ENCODE measurements around the gene SUPT3H. TPM values are rescaled to one million over a fixed set of nuclear protein-coding genes. Genes with fewer than 3 reads are reported as not detected.

SUPT3H gene
- total and polyA plus RNA-seq, 5 experiments from 2014 or later: 16.9 to 20.8 (median 20.0) TPM

DNA sequence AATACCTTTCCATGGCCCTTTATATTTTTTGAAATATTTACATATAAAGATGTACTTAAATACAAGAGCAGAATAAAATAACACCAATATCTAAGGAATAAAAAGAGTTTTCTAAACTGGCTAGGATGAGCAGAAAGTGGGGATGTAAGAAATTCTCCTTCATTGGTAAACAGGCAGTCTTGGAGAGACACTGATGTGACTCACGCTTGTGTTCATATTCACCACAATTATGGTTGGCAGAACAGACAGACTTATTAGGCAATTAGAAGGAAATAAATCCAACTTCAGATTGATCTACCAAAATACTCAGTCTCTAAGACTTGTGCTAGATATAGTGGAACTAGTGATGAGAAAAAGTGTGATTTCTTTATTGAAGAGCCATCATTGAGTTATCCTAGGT is 526.6 kb downstream of the SUPT3H start:
- no peak for DNase-seq

DNA sequence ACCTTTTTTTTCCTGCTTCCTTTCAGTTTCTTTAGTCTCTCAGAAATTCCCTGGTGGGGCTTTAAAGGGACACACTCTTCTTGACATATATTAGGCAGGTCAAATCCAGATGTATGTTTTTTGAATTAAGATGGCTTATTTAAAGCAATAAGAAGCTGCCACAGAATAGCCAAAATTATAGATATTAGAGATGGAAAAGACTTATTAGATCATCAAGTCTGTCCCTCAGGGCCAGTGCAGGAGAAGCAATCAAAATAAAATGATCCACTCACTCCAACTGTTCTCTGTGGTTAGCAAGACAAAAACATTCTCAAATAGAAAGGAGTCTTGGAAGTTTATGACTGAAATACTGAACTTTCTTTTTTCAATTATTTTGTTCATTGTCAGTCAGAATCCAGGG is 527.4 kb downstream of the SUPT3H start:
- POLR2A ChIA-PET: no interaction called here
- Mint-ChIP-seq H3K27me3 (no peaks in the 10 kb centered on the region), H3K36me3 (peaks cover 0 to 12% (median 2%) of the 10 kb centered on the region in 3 donors), H3K27ac (no peak overlapping the region), H3K4me1 (peaks cover 11 to 29% (median 18%) of the 10 kb centered on the region in 4 donors), H3K4me3 (no peak overlapping the region), H3K9me3 (no peaks in the 10 kb centered on the region)
- ATAC-seq (no peak), DNase-seq (no peak)

More for the DNA sequence above, 526.6 kb downstream of the SUPT3H start:
- Mint-ChIP-seq H3K4me1 (peaks cover 15 to 31% (median 21%) of the 10 kb centered on the region in 4 donors), H3K27ac (no peak overlapping the region), H3K36me3 (peaks cover 0 to 10% (median 2%) of the 10 kb centered on the region in 3 donors), H3K9me3 (no peaks in the 10 kb centered on the region), H3K4me3 (no peak overlapping the region), H3K27me3 (no peaks in the 10 kb centered on the region)
- POLR2A ChIA-PET: interaction anchor here (0.7 kb wide), 1 partner anchor 15 kb away, joined by 3 read pairs; no protein-coding TSS in a partner anchor
- no peak for ATAC-seq

DNA sequence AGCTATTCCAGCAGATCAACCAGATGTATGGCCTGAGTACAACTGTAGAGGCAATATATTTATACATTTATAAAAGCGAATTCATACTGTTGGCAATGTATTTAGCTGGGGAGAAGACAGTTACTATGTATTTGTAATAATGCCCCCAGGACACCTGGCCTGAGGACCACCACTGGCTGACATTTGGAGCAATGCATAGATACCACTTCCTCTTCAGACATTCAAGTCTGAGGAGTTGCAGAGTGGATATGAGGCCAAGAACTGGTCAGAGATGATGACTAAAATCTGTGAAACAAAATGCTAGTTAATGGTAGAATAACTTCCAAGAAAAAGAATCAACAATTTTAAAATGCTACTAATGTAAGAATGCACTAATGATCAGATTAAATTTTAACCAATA is 527.9 kb downstream of the SUPT3H start:
- H3K4me3 Mint-ChIP-seq: no peak overlapping the region
- DNase-seq: no peak
- H3K27me3 Mint-ChIP-seq: no peaks in the 10 kb centered on the region
- ATAC-seq: no peak
- no peaks in the 10 kb centered on the region for H3K9me3 Mint-ChIP-seq
- H3K4me1 Mint-ChIP-seq: peaks cover 5 to 27% (median 16%) of the 10 kb centered on the region in 4 donors
- peaks cover 0 to 12% (median 2%) of the 10 kb centered on the region in 3 donors for H3K36me3 Mint-ChIP-seq
- POLR2A ChIA-PET: interaction anchor here (0.6 kb wide), 1 partner anchor 760 kb away, joined by 3 read pairs; no protein-coding TSS in a partner anchor
- no peak overlapping the region for H3K27ac Mint-ChIP-seq

DNA sequence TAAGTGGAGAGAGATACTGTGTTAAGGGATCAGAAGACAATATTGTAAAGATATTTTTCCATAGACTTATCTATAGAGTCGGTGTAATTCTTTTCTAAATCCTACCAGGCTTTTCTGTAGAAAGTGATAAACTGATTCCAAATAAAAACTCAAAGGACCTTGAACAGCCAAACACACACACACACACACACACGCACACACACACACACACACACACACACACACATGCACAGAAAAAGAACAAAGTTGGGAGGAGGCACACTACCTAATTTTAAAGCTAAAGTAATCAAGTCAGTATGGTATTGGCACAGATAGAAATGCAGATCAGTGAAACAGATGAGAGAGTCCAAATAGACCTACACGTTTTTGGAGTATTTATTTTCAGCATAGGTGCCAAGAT is 534.0 kb downstream of the SUPT3H start:
- DNase-seq (no peak), ATAC-seq (no peak)
- POLR2A ChIA-PET: no interaction called here
- Mint-ChIP-seq H3K4me3 (no peak overlapping the region), H3K36me3 (peaks cover 4 to 13% (median 12%) of the 10 kb centered on the region in 3 donors), H3K4me1 (peaks cover 5 to 21% (median 18%) of the 10 kb centered on the region in 4 donors), H3K27me3 (no peaks in the 10 kb centered on the region), H3K9me3 (peaks cover 0 to 2% (median 0%) of the 10 kb centered on the region in 9 donors), H3K27ac (peak overlapping the region in 1 of 10 donors; percentile 18)

DNA sequence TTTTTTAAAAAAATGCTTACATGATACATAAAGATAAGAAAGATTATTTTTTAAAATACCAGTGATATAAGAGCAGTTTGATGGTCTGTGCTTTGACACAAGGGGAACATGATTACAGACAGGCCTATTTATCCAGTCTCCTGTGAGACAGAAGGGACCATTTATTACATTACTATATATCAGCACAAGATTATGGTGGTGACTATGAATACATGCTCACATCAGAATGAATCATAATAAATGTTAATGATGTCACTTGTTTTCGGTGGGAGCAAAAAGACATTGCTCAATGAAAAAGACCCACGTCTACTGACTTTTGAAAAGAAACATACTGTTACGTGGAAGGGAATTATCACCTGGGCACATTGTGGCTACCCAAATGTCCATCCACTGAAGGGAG is 535.1 kb downstream of the SUPT3H start:
- H3K4me3 Mint-ChIP-seq: no peak overlapping the region
- no peaks in the 10 kb centered on the region for H3K27me3 Mint-ChIP-seq
- no peak for ATAC-seq
- no peak for DNase-seq
- POLR2A ChIA-PET: no interaction called here
- peaks cover 4 to 15% (median 12%) of the 10 kb centered on the region in 3 donors for H3K36me3 Mint-ChIP-seq
- peaks cover 8 to 27% (median 22%) of the 10 kb centered on the region in 4 donors for H3K4me1 Mint-ChIP-seq
- no peak overlapping the region for H3K27ac Mint-ChIP-seq
- peaks cover 0 to 2% (median 0%) of the 10 kb centered on the region in 9 donors for H3K9me3 Mint-ChIP-seq

DNA sequence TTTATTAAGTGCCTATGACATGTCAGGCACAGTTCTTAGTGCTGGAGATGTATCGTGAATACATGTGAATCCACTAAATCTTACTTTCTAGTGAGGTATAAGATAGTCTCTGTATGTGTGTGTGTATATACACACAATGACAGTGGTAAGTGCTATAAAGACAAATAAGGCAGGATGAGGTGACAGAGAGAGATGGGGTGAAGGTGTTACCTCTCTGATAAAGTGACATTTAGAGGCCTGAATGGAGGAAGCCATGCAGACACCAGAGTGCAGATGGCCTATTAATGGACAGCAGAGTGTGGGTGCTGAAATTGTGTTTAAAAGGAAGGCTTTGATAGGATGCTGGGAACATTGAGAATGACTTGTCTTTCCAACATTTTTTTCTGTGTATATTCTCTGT is 535.9 kb downstream of the SUPT3H start:
- Mint-ChIP-seq H3K4me1 (peaks cover 8 to 27% (median 22%) of the 10 kb centered on the region in 4 donors), H3K9me3 (peaks cover 0 to 2% (median 0%) of the 10 kb centered on the region in 9 donors), H3K27ac (no peak overlapping the region), H3K36me3 (peaks cover 4 to 15% (median 12%) of the 10 kb centered on the region in 3 donors), H3K4me3 (no peak overlapping the region), H3K27me3 (no peaks in the 10 kb centered on the region)
- POLR2A ChIA-PET: no interaction called here
- no peak for DNase-seq
- ATAC-seq: no peak

DNA sequence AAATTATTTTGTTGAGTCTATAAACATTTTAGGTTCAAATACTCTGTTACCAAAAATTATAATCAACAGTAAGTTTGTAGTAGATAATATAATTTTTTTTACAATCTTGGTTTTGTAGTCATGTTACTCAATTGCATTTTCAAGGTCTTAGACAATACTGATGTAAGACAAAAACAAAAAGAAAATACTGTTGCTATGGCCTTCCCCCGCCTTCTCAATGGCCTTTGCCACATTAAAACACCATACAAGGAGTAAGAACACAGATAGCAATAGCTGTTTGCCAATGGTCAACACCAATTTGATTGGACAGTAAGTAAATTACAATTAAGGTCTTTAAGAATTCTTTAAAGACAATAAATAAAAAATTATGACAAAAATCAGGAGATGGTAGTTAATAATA is 540.0 kb downstream of the SUPT3H start:
- Mint-ChIP-seq H3K27ac (peak overlapping the region in 1 of 10 donors; percentile 57), H3K4me1 (peaks cover 9 to 22% (median 18%) of the 10 kb centered on the region in 4 donors), H3K27me3 (no peaks in the 10 kb centered on the region), H3K9me3 (peaks cover 0 to 2% (median 0%) of the 10 kb centered on the region in 9 donors), H3K4me3 (no peak overlapping the region), H3K36me3 (peaks cover 4 to 12% (median 11%) of the 10 kb centered on the region in 3 donors)
- ATAC-seq: no peak
- POLR2A ChIA-PET: no interaction called here
- DNase-seq: no peak

DNA sequence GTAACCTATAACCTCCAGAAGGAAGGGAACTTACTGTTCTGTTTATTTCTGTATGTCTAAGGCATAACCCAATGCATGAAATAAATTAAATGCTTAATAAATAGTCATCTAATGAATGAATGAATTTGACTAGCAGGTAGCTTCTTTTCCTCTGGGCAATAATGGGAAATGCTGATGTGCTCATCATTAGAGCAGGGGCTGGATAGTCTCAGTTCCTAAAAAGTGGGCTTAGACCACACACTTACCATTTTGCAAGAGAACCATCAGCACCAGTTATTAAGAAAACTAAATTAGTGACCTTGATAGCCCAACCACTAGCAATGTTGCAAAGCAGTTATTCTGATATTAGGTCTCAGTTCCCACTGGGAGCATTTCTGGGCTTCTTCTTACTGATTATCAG is 540.5 kb downstream of the SUPT3H start:
- POLR2A ChIA-PET: no interaction called here
- ATAC-seq (no peak), DNase-seq (no peak)
- peaks cover 9 to 22% (median 18%) of the 10 kb centered on the region in 4 donors for H3K4me1 Mint-ChIP-seq
- H3K9me3 Mint-ChIP-seq: peaks cover 0 to 2% (median 0%) of the 10 kb centered on the region in 9 donors
- H3K27me3 Mint-ChIP-seq: no peaks in the 10 kb centered on the region
- H3K36me3 Mint-ChIP-seq: peaks cover 4 to 12% (median 11%) of the 10 kb centered on the region in 3 donors
- no peak overlapping the region for H3K4me3 Mint-ChIP-seq
- no peak overlapping the region for H3K27ac Mint-ChIP-seq

DNA sequence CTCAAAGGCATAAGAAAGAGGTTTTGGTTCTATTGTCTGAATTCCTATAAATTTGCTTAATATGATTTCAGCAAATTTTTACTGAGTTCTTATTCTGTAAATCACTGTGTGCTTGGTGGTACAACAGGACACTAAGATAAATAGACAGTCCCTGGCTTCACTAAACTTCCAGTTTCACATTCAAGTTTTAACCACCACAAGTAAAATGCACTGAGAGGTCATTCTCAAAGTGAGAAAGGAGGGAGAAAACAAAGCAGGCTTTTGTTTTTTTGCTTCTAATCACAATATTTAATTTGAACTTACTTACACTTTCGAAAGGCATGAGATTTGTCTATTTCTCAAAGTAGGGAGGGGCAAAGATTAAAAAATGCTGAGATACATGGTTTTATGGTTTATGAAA is 544.5 kb downstream of the SUPT3H start:
- Mint-ChIP-seq H3K4me1 (peaks cover 20 to 46% (median 39%) of the 10 kb centered on the region in 4 donors), H3K36me3 (peaks cover 0 to 7% (median 5%) of the 10 kb centered on the region in 3 donors), H3K27ac (peak overlapping the region in 1 of 10 donors; percentile 36), H3K4me3 (no peak overlapping the region), H3K27me3 (no peaks in the 10 kb centered on the region), H3K9me3 (no peaks in the 10 kb centered on the region)
- no peak for DNase-seq
- POLR2A ChIA-PET: no interaction called here
- no peak for ATAC-seq

DNA sequence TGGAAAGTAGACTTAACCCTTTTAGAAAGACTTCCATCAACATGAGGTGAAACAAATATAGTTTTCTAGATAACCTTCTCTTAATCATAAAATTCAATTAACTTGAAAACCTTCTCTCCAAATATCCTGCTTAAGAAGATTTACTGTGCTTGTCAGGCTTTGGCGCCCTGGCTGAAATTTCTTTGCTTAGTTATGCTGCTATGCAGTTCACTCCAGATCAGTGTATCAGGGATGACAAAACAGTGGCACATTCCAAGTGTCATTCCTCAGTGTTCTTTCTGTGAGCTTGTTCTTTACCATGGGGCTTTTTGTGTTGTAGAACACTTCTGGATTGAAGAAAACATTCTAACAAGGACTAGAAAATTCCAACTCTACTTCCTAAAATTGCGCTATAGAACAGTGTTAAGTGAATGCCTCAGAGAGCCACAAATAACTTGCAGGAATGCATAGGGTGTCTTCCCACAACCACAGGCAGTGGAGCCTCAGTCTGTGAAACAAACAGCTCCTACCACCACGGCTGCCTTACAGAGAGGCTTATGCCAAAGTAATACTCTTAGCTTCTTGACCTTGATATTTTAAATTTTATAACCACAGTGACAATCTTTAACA is 546.6 kb downstream of the SUPT3H start:
- Mint-ChIP-seq H3K9me3 (no peaks in the 10 kb centered on the region), H3K27ac (peak overlapping the region in 6 of 10 donors; percentile 9 to 65 (median 54)), H3K4me3 (no peak overlapping the region), H3K4me1 (peaks cover 18 to 43% (median 37%) of the 10 kb centered on the region in 4 donors), H3K27me3 (no peaks in the 10 kb centered on the region), H3K36me3 (peaks cover 5 to 23% (median 10%) of the 10 kb centered on the region in 3 donors)
- no peak for ATAC-seq
- POLR2A ChIA-PET: no interaction called here
- no peak for DNase-seq

DNA sequence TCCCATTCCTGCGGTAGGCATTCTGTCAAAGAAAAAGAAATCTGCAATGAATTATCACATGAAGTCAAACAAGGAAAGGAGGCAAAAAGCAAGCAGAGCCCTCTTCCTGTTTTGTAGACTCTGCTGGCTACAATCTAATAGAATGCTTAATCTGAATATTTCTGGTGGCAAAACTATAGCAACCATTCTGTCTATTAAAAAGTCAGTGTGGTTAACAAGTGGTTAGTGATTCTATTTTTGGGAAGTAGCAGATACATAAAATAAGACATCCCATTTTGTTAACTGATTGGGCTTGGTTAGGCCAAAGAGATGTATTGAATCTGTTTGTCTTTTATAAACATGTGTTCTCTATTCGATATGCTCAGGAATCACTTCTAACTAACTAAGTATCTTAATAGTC is 547.9 kb downstream of the SUPT3H start:
- no peaks in the 10 kb centered on the region for H3K27me3 Mint-ChIP-seq
- peak overlapping the region in 4 of 10 donors; percentile 13 to 40 (median 34) for H3K4me3 Mint-ChIP-seq
- H3K36me3 Mint-ChIP-seq: peaks cover 13 to 28% (median 21%) of the 10 kb centered on the region in 3 donors
- POLR2A ChIA-PET: interaction anchor here (1.1 kb wide), 1 partner anchor 129 kb away, joined by 3 read pairs; no protein-coding TSS in a partner anchor
- H3K4me1 Mint-ChIP-seq: peaks cover 18 to 43% (median 37%) of the 10 kb centered on the region in 4 donors
- ATAC-seq: no peak
- no peaks in the 10 kb centered on the region for H3K9me3 Mint-ChIP-seq
- peak overlapping the region in 7 of 10 donors; percentile 5 to 67 (median 35) for H3K27ac Mint-ChIP-seq
- DNase-seq: no peak

DNA sequence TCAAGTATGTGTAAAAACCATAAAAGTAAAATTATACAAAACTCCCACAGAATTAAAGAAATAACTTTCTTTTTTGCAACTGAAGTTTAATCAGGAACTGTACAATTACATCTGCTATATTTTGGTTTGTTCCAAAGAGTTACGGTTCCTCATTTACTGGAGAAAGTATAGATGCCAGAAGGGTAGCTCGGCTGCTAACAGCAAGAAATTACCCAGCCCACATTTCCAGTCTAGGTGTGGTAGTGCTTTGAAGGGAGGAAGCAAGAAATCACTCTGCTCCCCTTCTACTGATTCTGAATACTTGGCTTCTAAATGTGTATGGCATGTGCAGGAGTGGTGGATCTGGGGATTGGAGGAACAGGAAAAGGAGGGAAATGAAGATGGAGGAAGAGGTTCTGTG is 549.0 kb downstream of the SUPT3H start:
- POLR2A ChIA-PET: no interaction called here
- DNase-seq: peak in 2 of 10 donors; percentile 9 to 15

DNA sequence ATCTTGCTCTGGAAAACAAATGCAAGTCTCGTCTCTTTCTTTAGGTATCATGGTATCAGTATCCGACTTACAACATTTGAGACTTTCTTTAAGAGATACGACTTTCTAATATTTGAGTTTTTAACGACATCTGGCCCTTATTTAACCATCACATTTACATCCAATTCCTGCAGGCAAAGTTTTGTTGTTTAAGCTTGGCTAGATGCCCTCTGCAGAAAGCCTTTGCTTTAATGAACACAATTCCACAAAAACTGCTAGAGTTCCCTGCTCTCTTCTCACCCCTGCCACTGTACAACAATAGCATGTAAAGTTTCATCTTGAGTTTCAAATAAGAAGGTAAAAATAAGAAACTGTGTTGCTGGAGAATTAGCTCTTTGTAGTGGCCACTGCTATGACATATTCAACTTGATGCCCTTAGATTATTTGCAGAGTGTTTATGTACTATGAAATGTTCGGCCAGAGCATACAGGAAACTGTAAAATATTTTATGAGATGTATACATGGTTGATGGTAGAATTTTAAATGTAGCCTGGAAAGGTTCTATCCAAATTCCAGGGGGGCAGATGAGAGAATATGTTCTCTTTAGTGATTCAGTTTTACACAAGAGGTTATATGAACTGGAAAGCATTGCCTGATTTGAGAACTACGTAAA is 551.6 kb downstream of the SUPT3H start:
- peaks cover 13 to 31% (median 30%) of the 10 kb centered on the region in 3 donors for H3K36me3 Mint-ChIP-seq
- DNase-seq (no peak), ATAC-seq (no peak)
- peaks cover 18 to 34% (median 28%) of the 10 kb centered on the region in 4 donors for H3K4me1 Mint-ChIP-seq
- no peaks in the 10 kb centered on the region for H3K9me3 Mint-ChIP-seq
- no peak overlapping the region for H3K27ac Mint-ChIP-seq
- POLR2A ChIA-PET: interaction anchor here (1.7 kb wide), 1 partner anchor 12 kb away, joined by 6 read pairs; no protein-coding TSS in a partner anchor
- no peaks in the 10 kb centered on the region for H3K27me3 Mint-ChIP-seq
- no peak overlapping the region for H3K4me3 Mint-ChIP-seq

More for the DNA sequence above, 549.0 kb downstream of the SUPT3H start:
- Mint-ChIP-seq H3K36me3 (peaks cover 13 to 31% (median 30%) of the 10 kb centered on the region in 3 donors), H3K9me3 (no peaks in the 10 kb centered on the region), H3K27ac (peak overlapping the region; percentile 5 to 81 (median 56)), H3K4me1 (peaks cover 20 to 40% (median 38%) of the 10 kb centered on the region in 4 donors), H3K27me3 (no peaks in the 10 kb centered on the region), H3K4me3 (peak overlapping the region in 8 of 10 donors; percentile 45 to 71 (median 59))
- peak; percentile 59 to 64 for ATAC-seq

All from naive thymus-derived CD8-positive, alpha-beta T cell (primary cell).